GM18498 (cell line): Measurements from ENCODE around the gene GPR148.
"Not testable (repeated sequence)": the region's sequence is repeated elsewhere in the genome, so short reads cannot be mapped to it uniquely, and the experiment has no call there.

Experiments
- ATAC-seq: cut with Tn5 transposase; IDR thresholded peaks from one replicate; pipeline ENCODE4 v1.9.1; 2021; ENCODE audit warnings: mild to moderate bottlenecking, moderate library complexity; ENCODE audit not compliant: unreplicated experiment

GPR148 gene

GRCh38 chr2:130728549-130729316, at the start of gene GPR148:
Gene GPR148 (plus strand): TSS chr2:130729070. CDS start chr2:130729152, 82 bp downstream.
- no peak for ATAC-seq

GRCh38 chr2:130692041-130692770, 36.7 kb upstream of the GPR148 start:
- peak; percentile 15 for ATAC-seq

GRCh38 chr2:130693474-130693873, 35.4 kb upstream of the GPR148 start:
- not testable (repeated sequence) for ATAC-seq

GRCh38 chr2:130703250-130703649, 25.6 kb upstream of the GPR148 start:
- not testable (repeated sequence) for ATAC-seq

- not testable (repeated sequence) for ATAC-seq
Observed at GRCh38 chr2:130714795-130715194, 14.1 kb upstream of the GPR148 start.

GRCh38 chr2:130720036-130720435, 8.8 kb upstream of the GPR148 start:
- no peak for ATAC-seq

GRCh38 chr2:130720528-130720927, 8.3 kb upstream of the GPR148 start:
- no peak for ATAC-seq

- no peak for ATAC-seq
Observed at GRCh38 chr2:130724455-130724854, 4.4 kb upstream of the GPR148 start.

GRCh38 chr2:130726614-130727180, 2.2 kb upstream of the GPR148 start:
- no peak for ATAC-seq

- peak; percentile 93 for ATAC-seq
Observed at GRCh38 chr2:130727286-130727924, 1.5 kb upstream of the GPR148 start.

GRCh38 chr2:130728007-130728454, 839 bp upstream of the GPR148 start:
- peak; percentile 7 for ATAC-seq

GRCh38 chr2:130729322-130730299, 741 bp downstream of the GPR148 start:
- ATAC-seq, result no peak

- ATAC-seq, result not testable (repeated sequence)
Observed at GRCh38 chr2:130732257-130732656, 3.4 kb downstream of the GPR148 start.

- ATAC-seq, result no peak
Observed at GRCh38 chr2:130735200-130735599, 6.3 kb downstream of the GPR148 start.

- no peak for ATAC-seq
Observed at GRCh38 chr2:130736487-130736886, 7.6 kb downstream of the GPR148 start.

- no peak for ATAC-seq
Observed at GRCh38 chr2:130737592-130737991, 8.7 kb downstream of the GPR148 start.

- no peak for ATAC-seq
Observed at GRCh38 chr2:130740671-130741070, 11.8 kb downstream of the GPR148 start.

- ATAC-seq, result no peak
Observed at GRCh38 chr2:130743278-130743677, 14.4 kb downstream of the GPR148 start.

- ATAC-seq, result no peak
Observed at GRCh38 chr2:130744287-130745117, 15.6 kb downstream of the GPR148 start.
